Muscle layer of duodenum (tissue), 2 donors: ENCODE results near the gene PRAME.
"Not testable (repeated sequence)": the region's sequence is repeated elsewhere in the genome, so short reads cannot be mapped to it uniquely, and the experiment has no call there.

Source experiments
- H3K27ac ChIP-seq: one replicate; pipeline ENCODE4 v1.7.0; 2013; ENCODE audit warnings: mild to moderate bottlenecking, low read length
- H3K27me3 ChIP-seq: one replicate; pipeline ENCODE4 v1.7.0; 2013; ENCODE audit warnings: low read depth, mild to moderate bottlenecking, control low read depth, low read length
- H3K36me3 ChIP-seq, 2 donors: one replicate each; pipeline ENCODE4 v1.7.0; 2013; ENCODE audit warnings: low read length in 2 of 2, control low read depth in 1 of 2, mild to moderate bottlenecking in 1 of 2; ENCODE audit not compliant: insufficient read depth in 2 of 2, control insufficient read depth in 1 of 2
- H3K4me1 ChIP-seq, 2 donors: one replicate each; pipeline ENCODE4 v1.7.0; 2013; ENCODE audit warnings: low read length in 2 of 2, mild to moderate bottlenecking in 2 of 2, control low read depth in 1 of 2, moderate library complexity in 1 of 2; ENCODE audit not compliant: insufficient read depth in 2 of 2, control insufficient read depth in 1 of 2
- H3K4me3 ChIP-seq, 2 donors: one replicate each; pipeline ENCODE4 v1.7.0; 2013; ENCODE audit warnings: low read length in 2 of 2, low read depth in 1 of 2, mild to moderate bottlenecking in 1 of 2
- H3K9me3 ChIP-seq, 2 donors: one replicate each; pipeline ENCODE4 v1.7.0; 2013; ENCODE audit warnings: low read length in 2 of 2, control low read depth in 1 of 2, mild to moderate bottlenecking in 1 of 2; ENCODE audit not compliant: control insufficient read depth in 1 of 2
- donor health status: healthy.

PRAME gene

GRCh38 chr22:22513619-22514018, 45.4 kb downstream of the PRAME start:
- Histone ChIP-seq H3K4me1 (peaks cover 0 to 5% of the 10 kb centered on the region in 2 donors), H3K4me3 (no peak overlapping the region), H3K36me3 (no peaks in the 10 kb centered on the region), H3K9me3 (no peaks in the 10 kb centered on the region), H3K27me3 (no peaks in the 10 kb centered on the region), H3K27ac (no peak overlapping the region)

GRCh38 chr22:22512951-22513350, 46.1 kb downstream of the PRAME start:
- Histone ChIP-seq H3K4me1 (peaks cover 0 to 10% of the 10 kb centered on the region in 2 donors), H3K27me3 (no peaks in the 10 kb centered on the region), H3K9me3 (no peaks in the 10 kb centered on the region), H3K27ac (no peak overlapping the region), H3K36me3 (no peaks in the 10 kb centered on the region), H3K4me3 (no peak overlapping the region)

GRCh38 chr22:22510833-22511232, 48.2 kb downstream of the PRAME start:
- not testable (repeated sequence) for H3K36me3 ChIP-seq, H3K4me3 ChIP-seq, H3K27me3 ChIP-seq, H3K9me3 ChIP-seq, H3K27ac ChIP-seq
- H3K4me1 ChIP-seq, result peaks cover 0 to 12% of the 10 kb centered on the region in 2 donors

GRCh38 chr22:22509912-22510311, 49.2 kb downstream of the PRAME start:
- not testable (repeated sequence) for H3K9me3 ChIP-seq, H3K4me3 ChIP-seq, H3K36me3 ChIP-seq, H3K27me3 ChIP-seq, H3K27ac ChIP-seq
- H3K4me1 ChIP-seq, result peaks cover 0 to 12% of the 10 kb centered on the region in 2 donors

GRCh38 chr22:22508274-22509176, 50.5 kb downstream of the PRAME start, which contains the start of gene ZNF280B:
Gene ZNF280B (minus strand): TSS chr22:22508742. CDS start chr22:22489398, 19,344 bp downstream.
- H3K27me3 ChIP-seq, result no peaks in the 10 kb centered on the region
- H3K4me1 ChIP-seq, result peaks cover 0 to 12% of the 10 kb centered on the region in 2 donors
- no peaks in the 10 kb centered on the region for H3K9me3 ChIP-seq
- no peaks in the 10 kb centered on the region for H3K36me3 ChIP-seq
- H3K4me3 ChIP-seq, result peak within 1 kb of the TSS; percentile 51 to 81
- no peak within 1 kb of the TSS for H3K27ac ChIP-seq

GRCh38 chr22:22507743-22508273, 51.3 kb downstream of the PRAME start:
- no peak overlapping the region for H3K27ac ChIP-seq

GRCh38 chr22:22506736-22507135, 52.3 kb downstream of the PRAME start:
- Histone ChIP-seq H3K27ac (no peak overlapping the region), H3K4me1 (peaks cover 0 to 12% of the 10 kb centered on the region in 2 donors), H3K36me3 (no peaks in the 10 kb centered on the region), H3K4me3 (no peak overlapping the region), H3K27me3 (no peaks in the 10 kb centered on the region), H3K9me3 (no peaks in the 10 kb centered on the region)

More at GRCh38 chr22:22507743-22508273, 51.3 kb downstream of the PRAME start:
- peak overlapping the region; percentile 51 to 81 for H3K4me3 ChIP-seq
- peaks cover 0 to 12% of the 10 kb centered on the region in 2 donors for H3K4me1 ChIP-seq
- no peaks in the 10 kb centered on the region for H3K36me3 ChIP-seq
- H3K27me3 ChIP-seq, result no peaks in the 10 kb centered on the region
- no peaks in the 10 kb centered on the region for H3K9me3 ChIP-seq

- Histone ChIP-seq H3K4me3 (no peak overlapping the region), H3K36me3 (no peaks in the 10 kb centered on the region), H3K27ac (no peak overlapping the region), H3K9me3 (no peaks in the 10 kb centered on the region), H3K27me3 (no peaks in the 10 kb centered on the region), H3K4me1 (no peaks in the 10 kb centered on the region)
Measured at GRCh38 chr22:22498267-22498666, 60.8 kb downstream of the PRAME start.
